Measurements from ENCODE around the gene SUSD4. TPM values are rescaled to one million over a fixed set of nuclear protein-coding genes. Genes with fewer than 3 reads are reported as not detected.
A peak's percentile ranks its signal among the peaks of the same experiment; 100 is the strongest.

The SUSD4 gene
- total and polyA plus RNA-seq, 12 donors = 1.5 to 26.9 (median 7.0) TPM

DNA sequence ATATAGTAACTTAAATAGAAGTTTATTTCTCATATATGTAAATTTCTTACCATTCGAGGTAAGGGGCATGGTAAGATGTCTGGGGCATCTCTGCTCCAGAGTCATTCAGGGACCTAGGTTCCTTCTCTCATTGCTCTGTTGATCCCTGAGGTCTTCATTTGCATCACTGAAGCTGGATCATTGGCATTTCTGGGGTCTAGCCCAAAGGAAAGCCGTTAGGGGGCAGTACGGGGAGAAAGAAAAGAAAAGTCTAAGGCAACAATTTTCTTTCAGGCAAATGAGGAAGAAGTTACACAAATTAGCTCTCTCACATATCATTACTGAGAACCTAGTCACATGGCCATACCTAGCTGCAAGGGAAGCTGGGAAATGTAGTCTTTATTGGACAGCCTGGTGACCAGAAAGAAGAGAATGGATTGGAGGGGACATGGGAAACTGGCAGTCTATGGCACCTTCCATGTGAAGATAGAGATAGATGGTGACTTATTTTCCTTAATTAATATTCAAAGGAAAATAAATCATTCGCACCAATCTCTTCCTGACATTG is 10.2 kb upstream of the SUSD4 start:
- Histone ChIP-seq H3K9me3 (replicated peaks in 1 of 3) (peaks cover 0 to 6% (median 0%) of the 10 kb centered on the region in 3 donors), H3K27ac (no peak overlapping the region), H3K4me3 (no peak overlapping the region), H3K27me3 (peaks cover 9% of the 10 kb centered on the region), H3K36me3 (replicated peaks in 1 of 2) (no peaks in the 10 kb centered on the region), H3K4me1 (replicated peaks in 1 of 2) (no peaks in the 10 kb centered on the region)
- 70 to 80% (median 78%) methylated on average over 4 of the region's 4 CpGs for WGBS, 4 donors
- no peak for TF ChIP-seq POLR2A (IDR thresholded peaks at IDR 0.05)
- no peak for TF ChIP-seq CTCF (IDR thresholded peaks at IDR 0.05)
- intact Hi-C loops (cut with DNase I) = no loop called here
- DNase-seq = no peak

DNA sequence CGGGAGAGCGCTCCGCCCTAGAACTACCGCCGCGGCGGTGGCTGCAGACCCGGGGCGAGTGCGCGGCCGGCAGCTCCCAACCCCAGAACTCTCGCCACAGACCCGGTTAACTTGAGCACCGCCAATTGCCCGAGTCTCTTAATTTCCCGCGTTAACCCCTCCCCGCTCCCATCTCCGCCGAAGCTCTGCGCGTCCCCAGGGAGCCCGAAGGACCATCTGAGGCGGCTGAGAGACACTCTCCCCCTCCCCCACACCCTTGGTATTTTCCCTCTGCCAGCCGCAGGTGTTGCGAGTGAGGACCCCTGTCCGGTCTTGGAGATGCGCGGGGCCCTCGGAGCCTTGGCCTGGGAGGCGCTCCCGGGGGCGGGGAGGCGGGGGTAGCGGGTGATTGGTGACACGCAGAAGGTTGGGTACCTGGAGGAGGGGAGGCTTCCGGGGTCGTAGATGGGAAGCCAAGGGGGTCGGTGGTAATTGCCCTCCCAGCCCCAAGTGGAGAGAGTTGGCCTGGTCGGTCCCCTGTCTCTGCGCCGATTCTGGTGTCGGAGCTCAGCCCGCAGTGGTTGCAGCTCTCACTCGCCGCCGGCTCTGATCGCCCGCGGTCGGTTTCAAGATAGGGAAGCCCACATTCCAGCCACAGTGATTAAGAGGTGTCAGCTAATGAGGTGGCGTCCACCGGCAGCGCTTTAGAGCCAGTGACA is 858 bp upstream of the SUSD4 start:
- intact Hi-C loops (cut with DNase I) = no loop called here
- Histone ChIP-seq H3K4me1 (replicated peaks in 1 of 2) (peaks cover 5 to 16% of the 10 kb centered on the region in 2 donors), H3K27me3 (no peaks in the 10 kb centered on the region), H3K27ac (no peak overlapping the region), H3K4me3 (peak overlapping the region in 1 of 4 donors; percentile 66), H3K36me3 (replicated peaks in 1 of 2) (no peaks in the 10 kb centered on the region), H3K9me3 (replicated peaks in 1 of 3) (no peaks in the 10 kb centered on the region)
- 2 to 6% (median 3%) methylated on average over 7 to 55 of the region's 55 CpGs for WGBS, 4 donors
- TF ChIP-seq POLR2A (IDR thresholded peaks at IDR 0.05) (no peak), CTCF (IDR thresholded peaks at IDR 0.05) (no peak)
- no peak for DNase-seq

- Histone ChIP-seq H3K4me3 (peak overlapping the region in 2 of 4 donors; percentile 26 to 66), H3K4me1 (replicated peaks in 1 of 2) (peaks cover 5 to 16% of the 10 kb centered on the region in 2 donors), H3K9me3 (replicated peaks in 1 of 3) (no peaks in the 10 kb centered on the region), H3K36me3 (replicated peaks in 1 of 2) (no peaks in the 10 kb centered on the region), H3K27me3 (no peaks in the 10 kb centered on the region), H3K27ac (no peak overlapping the region)
- intact Hi-C loops (cut with DNase I) = no loop called here
- DNase-seq = peak in 4 of 7 donors; percentile 23 to 60 (median 26)
- 3 to 16% (median 4%) methylated on average over 13 to 44 of the region's 44 CpGs for WGBS, 4 donors
- no peak for TF ChIP-seq CTCF (IDR thresholded peaks at IDR 0.05)
- TF ChIP-seq POLR2A (IDR thresholded peaks at IDR 0.05) = no peak
Measured at GRCh38 chr1:223363057-223363855, 720 bp downstream of the SUSD4 start.

DNA sequence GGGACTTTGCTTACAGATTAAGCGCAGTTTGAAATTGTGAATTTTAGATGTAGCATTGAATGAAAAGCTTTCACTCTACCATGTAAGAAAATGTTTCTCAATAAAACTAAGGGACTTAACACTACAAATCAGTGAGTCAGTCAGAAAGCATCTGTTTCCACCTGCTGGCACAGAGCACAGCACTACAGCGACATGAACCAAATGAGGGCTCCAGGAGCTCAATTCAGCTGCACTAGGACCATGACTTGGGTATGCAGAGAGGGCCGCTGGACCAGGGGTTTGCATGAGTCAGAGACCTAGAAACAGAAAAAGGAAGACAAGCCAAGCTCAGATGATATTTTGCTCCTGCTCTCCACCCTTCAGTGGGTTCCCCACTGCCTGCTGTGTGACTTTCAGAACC is 5.2 kb downstream of the SUSD4 start:
- Histone ChIP-seq H3K36me3 (replicated peaks in 1 of 2) (no peaks in the 10 kb centered on the region), H3K9me3 (replicated peaks in 1 of 3) (no peaks in the 10 kb centered on the region), H3K4me3 (no peak overlapping the region), H3K27me3 (no peaks in the 10 kb centered on the region), H3K27ac (no peak overlapping the region), H3K4me1 (replicated peaks in 1 of 2) (peaks cover 0 to 8% of the 10 kb centered on the region in 2 donors)
- no peak for DNase-seq
- WGBS, 4 donors = 79 to 88% (median 85%) methylated on average over 3 of the region's 3 CpGs
- intact Hi-C loops (cut with DNase I) = no loop called here
- TF ChIP-seq POLR2A (IDR thresholded peaks at IDR 0.05) = no peak
- no peak for TF ChIP-seq CTCF (IDR thresholded peaks at IDR 0.05)

All from adrenal gland (tissue), 12 donors.